Esophagus squamous epithelium (tissue), 4 donors: ENCODE data around the gene SF1.

ENCODE experiments used
- POLR2A ChIP-seq, 4 donors: fragments of 450-650 bp; IDR thresholded peaks; one replicate each; pipeline ENCODE4 v1.6.1; 2017; ENCODE audit warnings: antibody characterized with exemption in 4 of 4, mild to moderate bottlenecking in 4 of 4, moderate library complexity in 3 of 4
- TF ChIP-seq, protein P1 (sequence below), 6 experiments: fragments of 450-650 bp in 4 of 6; fragments of 200-600 bp in 2 of 6; sonication (generic) in 2 of 6; IDR thresholded peaks; one replicate each; pipeline ENCODE4 v1.5.1; 2016 to 2019; ENCODE audit warnings: antibody characterized with exemption in 6 of 6, mild to moderate bottlenecking in 4 of 6, moderate library complexity in 4 of 6

DNA sequence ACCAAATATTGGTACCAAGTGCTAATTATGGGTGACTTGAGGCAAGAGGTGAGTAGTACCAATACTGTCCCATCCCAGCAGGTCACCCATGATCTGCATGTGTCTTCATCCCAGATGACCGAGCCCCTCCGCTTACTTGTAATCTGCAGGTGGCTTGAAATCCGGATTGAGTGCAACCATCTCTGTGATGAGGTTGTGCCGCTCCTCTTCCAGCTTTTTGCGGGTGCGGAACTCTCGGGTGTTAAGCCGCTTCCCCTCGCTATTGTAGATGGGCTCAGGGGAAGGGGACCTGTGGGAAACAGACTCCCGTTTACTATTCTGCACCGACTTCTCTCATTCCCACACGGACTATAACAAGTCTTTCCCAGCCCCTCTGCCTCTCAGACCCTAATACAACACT is 8.2 kb downstream of the SF1 start:
- TF ChIP-seq POLR2A (IDR thresholded peaks at IDR 0.05) = no peak
- TF ChIP-seq, protein P1, sequence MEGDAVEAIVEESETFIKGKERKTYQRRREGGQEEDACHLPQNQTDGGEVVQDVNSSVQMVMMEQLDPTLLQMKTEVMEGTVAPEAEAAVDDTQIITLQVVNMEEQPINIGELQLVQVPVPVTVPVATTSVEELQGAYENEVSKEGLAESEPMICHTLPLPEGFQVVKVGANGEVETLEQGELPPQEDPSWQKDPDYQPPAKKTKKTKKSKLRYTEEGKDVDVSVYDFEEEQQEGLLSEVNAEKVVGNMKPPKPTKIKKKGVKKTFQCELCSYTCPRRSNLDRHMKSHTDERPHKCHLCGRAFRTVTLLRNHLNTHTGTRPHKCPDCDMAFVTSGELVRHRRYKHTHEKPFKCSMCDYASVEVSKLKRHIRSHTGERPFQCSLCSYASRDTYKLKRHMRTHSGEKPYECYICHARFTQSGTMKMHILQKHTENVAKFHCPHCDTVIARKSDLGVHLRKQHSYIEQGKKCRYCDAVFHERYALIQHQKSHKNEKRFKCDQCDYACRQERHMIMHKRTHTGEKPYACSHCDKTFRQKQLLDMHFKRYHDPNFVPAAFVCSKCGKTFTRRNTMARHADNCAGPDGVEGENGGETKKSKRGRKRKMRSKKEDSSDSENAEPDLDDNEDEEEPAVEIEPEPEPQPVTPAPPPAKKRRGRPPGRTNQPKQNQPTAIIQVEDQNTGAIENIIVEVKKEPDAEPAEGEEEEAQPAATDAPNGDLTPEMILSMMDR (IDR thresholded peaks at IDR 0.05) = no peak
